Stimulated activated CD8-positive, alpha-beta memory T cell treated with anti-CD3 and anti-CD28 coated beads, Interleukin-4, amount 100 ng/mL, for 1 hour (primary cell): Measurements from ENCODE around the gene SLC9A8.

Experiments
- DNase-seq, 2 donors: peaks; one replicate each; pipeline ENCODE4 v3.0.0-alpha.2; 2020; ENCODE audit warnings: low read depth in 2 of 2, low spot score in 1 of 2

Gene SLC9A8

DNA sequence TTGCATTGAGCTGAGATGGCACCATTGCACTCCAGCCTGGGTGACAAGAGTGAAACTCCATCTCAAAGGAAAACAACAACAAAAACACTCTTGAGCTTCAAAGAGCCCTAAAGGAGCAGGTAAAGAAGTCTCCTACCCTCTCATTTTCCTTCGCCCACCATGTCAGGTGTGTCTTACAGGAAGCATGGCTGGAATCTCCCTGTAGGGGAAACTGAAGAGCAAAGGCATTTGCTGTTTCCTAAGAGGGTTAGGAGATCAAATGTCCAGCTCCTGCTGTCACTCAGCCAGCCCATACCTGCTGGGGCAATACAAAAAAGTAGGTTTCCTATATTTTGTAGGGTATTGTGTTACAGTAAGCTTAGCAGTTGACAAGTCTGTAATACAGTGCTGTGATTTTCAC lies 59.4 kb downstream of the SLC9A8 start:
- no peak for DNase-seq

- no peak for DNase-seq
These were observed 62.1 kb downstream of the SLC9A8 start for GRCh38 chr20:49874696-49875095.

DNA sequence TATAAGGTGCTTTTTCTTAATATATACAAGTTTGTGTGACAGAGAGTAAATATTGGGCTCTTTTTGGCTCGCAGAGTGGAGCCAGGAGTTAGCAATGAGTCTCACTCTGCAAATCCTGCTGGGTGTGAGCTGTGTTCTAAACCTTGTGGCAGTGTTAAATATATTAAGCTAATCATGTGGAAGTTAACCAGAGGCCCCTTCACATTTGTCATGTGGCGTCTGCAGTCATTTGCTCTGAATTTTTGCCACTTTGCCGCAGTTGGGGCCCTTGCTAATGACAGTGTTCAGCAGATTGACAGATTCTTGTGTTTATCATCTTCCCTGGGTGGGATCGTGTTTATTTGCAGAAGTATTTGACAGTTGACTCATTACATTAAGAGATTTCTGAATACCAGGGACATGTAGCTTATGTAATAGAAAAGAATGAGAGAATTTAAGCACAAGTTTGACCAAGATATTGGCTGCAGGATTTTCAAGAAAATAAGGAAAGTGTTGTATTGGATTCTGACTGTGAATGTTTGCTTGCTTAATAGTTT lies 64.8 kb downstream of the SLC9A8 start:
- DNase-seq = no peak

- no peak for DNase-seq
These were observed 66.3 kb downstream of the SLC9A8 start for GRCh38 chr20:49878977-49879376.

DNA sequence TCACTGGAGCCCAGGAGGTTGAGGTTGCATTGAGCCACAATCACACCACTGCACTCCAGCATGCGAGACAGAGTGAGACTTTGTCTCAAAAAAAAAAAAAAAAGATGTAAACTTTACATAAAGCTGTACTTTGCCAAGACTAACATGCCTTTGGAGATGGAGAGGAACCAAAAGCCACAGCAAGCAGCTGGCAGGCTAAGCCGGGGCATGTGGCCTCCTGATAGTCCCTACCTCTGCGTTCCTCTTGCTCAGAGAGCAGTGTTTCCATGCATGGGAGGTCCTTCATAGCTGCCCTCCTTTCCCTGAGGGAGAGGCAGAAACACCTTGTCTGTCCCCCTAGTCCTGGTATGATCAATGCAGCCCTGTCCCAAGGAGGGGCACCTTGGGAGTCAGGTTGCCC lies 67.5 kb downstream of the SLC9A8 start:
- no peak for DNase-seq

- DNase-seq = no peak
These were observed 68.3 kb downstream of the SLC9A8 start for GRCh38 chr20:49880724-49881445.

- DNase-seq = no peak
These were observed 69.7 kb downstream of the SLC9A8 start for GRCh38 chr20:49882171-49882970.

- no peak for DNase-seq
These were observed 70.7 kb downstream of the SLC9A8 start for GRCh38 chr20:49883246-49883802.

- no peak for DNase-seq
These were observed 73.1 kb downstream of the SLC9A8 start for GRCh38 chr20:49885558-49886332.

GRCh38 chr20:49886571-49887213 lies 74.1 kb downstream of the SLC9A8 start:
- no peak for DNase-seq

- no peak for DNase-seq
These were observed 74.9 kb downstream of the SLC9A8 start for GRCh38 chr20:49887251-49888211.

- peak in 1 of 2 donors; percentile 23 for DNase-seq
These were observed 75.8 kb downstream of the SLC9A8 start for GRCh38 chr20:49888212-49889000.

DNA sequence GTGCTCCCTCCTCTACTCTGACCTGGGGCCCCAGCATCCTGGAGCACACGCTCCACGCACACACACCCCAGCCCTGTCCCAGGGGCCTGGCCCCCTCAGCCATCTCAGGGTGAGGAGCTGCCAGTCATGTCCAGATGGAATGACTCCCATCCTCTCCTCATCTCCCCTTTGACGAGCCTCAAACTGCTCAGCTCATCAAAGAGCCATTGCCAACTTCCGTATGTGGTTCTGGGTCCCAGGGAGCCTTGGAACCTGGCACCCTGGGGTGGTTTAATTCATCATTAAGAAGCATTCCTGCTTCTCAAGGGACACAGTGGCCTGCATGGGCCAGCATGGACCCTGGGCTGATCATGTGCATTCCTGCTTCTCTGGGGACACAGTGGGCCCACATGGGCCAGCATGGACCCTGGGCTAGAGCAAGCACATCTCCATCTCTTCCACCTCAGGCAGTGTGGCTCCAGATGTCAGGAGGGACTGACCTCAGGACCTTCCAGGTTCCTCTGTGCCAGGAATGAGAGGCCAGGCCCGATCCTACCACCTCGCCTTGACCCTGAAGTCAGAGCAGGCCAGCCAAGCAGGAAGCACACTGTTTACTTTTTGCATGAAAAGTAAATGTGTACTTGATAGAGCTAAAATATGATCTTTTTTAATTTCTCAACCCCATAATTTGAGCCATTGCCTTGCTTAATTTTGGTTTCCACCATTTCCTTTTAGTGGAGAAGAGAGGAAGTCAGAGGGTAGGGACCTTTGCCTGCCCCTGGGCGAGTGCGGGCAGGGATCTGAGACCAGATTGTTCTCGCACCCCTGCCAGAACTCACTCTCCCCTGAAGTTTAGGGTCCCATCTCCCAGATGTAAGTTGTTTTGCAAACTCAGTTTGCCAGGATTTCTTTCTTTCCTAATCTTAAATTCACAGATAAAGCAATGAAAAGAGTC lies 76.6 kb downstream of the SLC9A8 start:
- no peak for DNase-seq

- DNase-seq = no peak
These were observed 77.3 kb downstream of the SLC9A8 start for GRCh38 chr20:49889935-49890333.

- DNase-seq = no peak
These were observed 78.1 kb downstream of the SLC9A8 start for GRCh38 chr20:49890471-49891361.

DNA sequence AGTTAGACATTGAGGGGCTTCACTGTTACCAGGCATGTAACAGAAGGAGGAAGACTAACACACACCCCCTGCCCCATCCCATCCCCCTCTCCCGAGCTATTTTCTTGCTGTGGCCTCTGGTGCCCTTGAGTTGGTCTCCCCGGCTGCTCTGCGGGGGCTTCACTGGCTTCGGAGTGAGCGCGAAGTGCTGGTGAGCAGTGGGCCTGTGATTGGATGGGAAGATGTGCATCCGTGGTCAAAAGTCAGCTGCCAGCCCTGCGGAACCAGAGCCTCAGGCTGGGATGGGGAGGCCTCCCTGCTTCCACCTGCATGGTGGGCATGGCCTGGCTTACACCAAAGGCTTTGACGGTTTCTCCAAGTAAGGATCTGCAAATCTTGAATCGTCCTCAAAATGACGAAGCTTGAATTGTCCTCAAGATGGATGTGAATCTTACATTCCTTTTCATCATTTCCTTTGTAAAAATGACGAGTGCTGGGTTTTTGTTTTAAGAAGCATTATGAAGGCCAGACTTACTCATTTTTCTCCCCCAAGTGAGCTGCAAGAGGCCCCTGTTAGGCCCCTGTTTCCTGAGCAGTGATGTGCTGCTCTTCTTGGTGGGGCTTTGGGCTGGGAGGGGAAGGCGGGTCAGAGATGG lies 79.0 kb downstream of the SLC9A8 start:
- no peak for DNase-seq
